ENCODE measurements around the gene TARBP2. TPM values are rescaled to one million over a fixed set of nuclear protein-coding genes. Genes with fewer than 3 reads are reported as not detected.
"Not testable (repeated sequence)": the region's sequence is repeated elsewhere in the genome, so short reads cannot be mapped to it uniquely, and the experiment has no call there.

Gene TARBP2
- total RNA-seq, 2 donors from 2014 or later, result 21.7 to 44.0 TPM

GRCh38 chr12:53533471-53533870 lies 32.4 kb downstream of the TARBP2 start:
- H3K4me3 Mint-ChIP-seq, result no peak overlapping the region
- peaks cover 92% of the 10 kb centered on the region for H3K36me3 Mint-ChIP-seq (ENCODE audit: low read depth)
- no peaks in the 10 kb centered on the region for H3K4me1 Mint-ChIP-seq
- no peaks in the 10 kb centered on the region for H3K27me3 Mint-ChIP-seq
- ATAC-seq (replicated peaks), result no peak
- H3K27ac Mint-ChIP-seq, result no peak overlapping the region
- no peaks in the 10 kb centered on the region for H3K9me3 Mint-ChIP-seq

GRCh38 chr12:53536962-53537361 lies 35.9 kb downstream of the TARBP2 start:
- Mint-ChIP-seq H3K27me3 (no peaks in the 10 kb centered on the region), H3K9me3 (no peaks in the 10 kb centered on the region), H3K27ac (no peak overlapping the region), H3K4me3 (no peak overlapping the region), H3K36me3 (ENCODE audit: low read depth) (peaks cover 77% of the 10 kb centered on the region), H3K4me1 (no peaks in the 10 kb centered on the region)
- no peak for ATAC-seq (replicated peaks)

- peak overlapping the region; percentile 5 for H3K27ac Mint-ChIP-seq
- no peak for ATAC-seq (replicated peaks)
- H3K4me3 Mint-ChIP-seq, result no peak overlapping the region
- H3K36me3 Mint-ChIP-seq (ENCODE audit: low read depth), result peaks cover 74% of the 10 kb centered on the region
- peaks cover under 1% of the 10 kb centered on the region for H3K4me1 Mint-ChIP-seq
- H3K9me3 Mint-ChIP-seq, result no peaks in the 10 kb centered on the region
- H3K27me3 Mint-ChIP-seq, result no peaks in the 10 kb centered on the region
These were observed 37.2 kb downstream of the TARBP2 start for GRCh38 chr12:53538209-53538689.

- no peak overlapping the region for H3K27ac Mint-ChIP-seq
These were observed 38.4 kb downstream of the TARBP2 start for GRCh38 chr12:53539526-53539925.

GRCh38 chr12:53543539-53543938 lies 42.5 kb downstream of the TARBP2 start:
- no peaks in the 10 kb centered on the region for H3K9me3 Mint-ChIP-seq

More at GRCh38 chr12:53539526-53539925, 38.4 kb downstream of the TARBP2 start:
- Mint-ChIP-seq H3K9me3 (no peaks in the 10 kb centered on the region), H3K36me3 (ENCODE audit: low read depth) (peaks cover 67% of the 10 kb centered on the region), H3K4me1 (peaks cover 12% of the 10 kb centered on the region), H3K27me3 (no peaks in the 10 kb centered on the region), H3K4me3 (no peak overlapping the region)
- ATAC-seq (replicated peaks), result no peak

GRCh38 chr12:53548354-53548753 lies 47.3 kb downstream of the TARBP2 start:
- not testable (repeated sequence) for H3K27me3 Mint-ChIP-seq; ATAC-seq (replicated peaks); H3K4me3 Mint-ChIP-seq; H3K9me3 Mint-ChIP-seq; H3K27ac Mint-ChIP-seq
- Mint-ChIP-seq H3K4me1 (peaks cover 10% of the 10 kb centered on the region), H3K36me3 (ENCODE audit: low read depth) (peaks cover 42% of the 10 kb centered on the region)

More at GRCh38 chr12:53543539-53543938, 42.5 kb downstream of the TARBP2 start:
- Mint-ChIP-seq H3K36me3 (ENCODE audit: low read depth) (peaks cover 32% of the 10 kb centered on the region), H3K4me1 (peaks cover 12% of the 10 kb centered on the region), H3K4me3 (peak overlapping the region; percentile 57), H3K27me3 (no peaks in the 10 kb centered on the region), H3K27ac (peak overlapping the region; percentile 84)
- peak; percentile 99 for ATAC-seq (replicated peaks)

- H3K4me1 Mint-ChIP-seq; ATAC-seq (replicated peaks); H3K4me3 Mint-ChIP-seq; H3K9me3 Mint-ChIP-seq; H3K27me3 Mint-ChIP-seq; H3K27ac Mint-ChIP-seq: not testable (repeated sequence)
- H3K36me3 Mint-ChIP-seq (ENCODE audit: low read depth), result peaks cover 37% of the 10 kb centered on the region
These were observed 49.0 kb downstream of the TARBP2 start for GRCh38 chr12:53550131-53550530.

- Mint-ChIP-seq H3K27me3 (no peaks in the 10 kb centered on the region), H3K36me3 (ENCODE audit: low read depth) (peaks cover 37% of the 10 kb centered on the region), H3K9me3 (no peaks in the 10 kb centered on the region), H3K4me3 (no peak overlapping the region), H3K4me1 (no peaks in the 10 kb centered on the region), H3K27ac (no peak overlapping the region)
- no peak for ATAC-seq (replicated peaks)
These were observed 49.5 kb downstream of the TARBP2 start for GRCh38 chr12:53550595-53550994.

GRCh38 chr12:53551889-53552291 lies 50.8 kb downstream of the TARBP2 start:
- H3K9me3 Mint-ChIP-seq, result no peaks in the 10 kb centered on the region
- no peak overlapping the region for H3K27ac Mint-ChIP-seq
- no peak for ATAC-seq (replicated peaks)
- H3K27me3 Mint-ChIP-seq, result no peaks in the 10 kb centered on the region
- no peaks in the 10 kb centered on the region for H3K4me1 Mint-ChIP-seq
- H3K4me3 Mint-ChIP-seq, result no peak overlapping the region
- H3K36me3 Mint-ChIP-seq (ENCODE audit: low read depth), result peaks cover 37% of the 10 kb centered on the region

- H3K27ac Mint-ChIP-seq, result peak overlapping the region; percentile 15
- no peak overlapping the region for H3K4me3 Mint-ChIP-seq
These were observed 51.6 kb downstream of the TARBP2 start for GRCh38 chr12:53552361-53553327.

More at GRCh38 chr12:53552361-53553327, 51.6 kb downstream of the TARBP2 start:
- no peak for ATAC-seq (replicated peaks)
- Mint-ChIP-seq H3K27me3 (no peaks in the 10 kb centered on the region), H3K36me3 (ENCODE audit: low read depth) (peaks cover 37% of the 10 kb centered on the region), H3K4me1 (no peaks in the 10 kb centered on the region), H3K9me3 (no peaks in the 10 kb centered on the region)

Other genes with a start within 250 kb of the TARBP2 start
- gene ESPL1, start 233.0 kb upstream of the TARBP2 start, total RNA-seq, result 10 to 100 TPM; 80.1 to 92.1 TPM
- gene PFDN5, start 205.7 kb upstream of the TARBP2 start, total RNA-seq, result 100 to 1,000 TPM; 250 to 347 TPM
- gene MYG1, start 201.6 kb upstream of the TARBP2 start, total RNA-seq, result 10 to 100 TPM; 48.7 to 76.5 TPM
- 10 to 100 TPM; 42.3 to 44.8 TPM for gene AAAS, start 179.7 kb upstream of the TARBP2 start, total RNA-seq
- gene SP7, start 164.9 kb upstream of the TARBP2 start, total RNA-seq, result not detected
- gene SP1, start 121.1 kb upstream of the TARBP2 start, total RNA-seq, result 10 to 100 TPM; 80.9 to 91.5 TPM
- gene AMHR2, start 77.4 kb upstream of the TARBP2 start, total RNA-seq, result not detected
- 100 to 1,000 TPM; 193 to 216 TPM for gene PRR13, start 59.5 kb upstream of the TARBP2 start, total RNA-seq
- 100 to 1,000 TPM; 763 to 862 TPM for gene PCBP2, start 49.2 kb upstream of the TARBP2 start, total RNA-seq
- gene MAP3K12, start 1.8 kb upstream of the TARBP2 start, total RNA-seq, result 10 to 100 TPM; 18.2 to 20.4 TPM
- gene NPFF, start 6.2 kb downstream of the TARBP2 start, total RNA-seq, result not detected
- 10 to 100 TPM; 28.1 to 31.5 TPM for gene ATF7, start 125.1 kb downstream of the TARBP2 start, total RNA-seq
- 100 to 1,000 TPM; 278 to 324 TPM for gene ATP5MC2, start 174.8 kb downstream of the TARBP2 start, total RNA-seq
- 100 to 1,000 TPM in 1 of 2 donors, 10 to 100 TPM in 1; 29.6 to 118 TPM for gene CALCOCO1, start 226.2 kb downstream of the TARBP2 start, total RNA-seq

All from activated T-helper 17 cell treated with anti-CD3 and anti-CD28 coated beads, Interleukin-2, amount 50 U/mL, for 72 hours (primary cell).